Testis (tissue), 3 donors: ENCODE measurements around the gene ZGLP1. TPM values are rescaled to one million over a fixed set of nuclear protein-coding genes. Genes with fewer than 3 reads are reported as not detected.

Experiments used
- DNase-seq: peaks from one replicate; pipeline ENCODE4 v3.0.0-alpha.2; 2019
- H3K27ac ChIP-seq, 2 donors: fragments of 200-600 bp; sonication (generic); one replicate each; pipeline ENCODE4 v1.5.1; 2019
- H3K27me3 ChIP-seq: fragments of 200-600 bp; sonication (generic); one replicate; pipeline ENCODE4 v1.5.1; 2019
- H3K36me3 ChIP-seq: fragments of 200-600 bp; sonication (generic); one replicate; pipeline ENCODE4 v1.5.1; 2017; ENCODE audit warnings: low read depth; ENCODE audit errors: missing control alignments
- H3K4me1 ChIP-seq: fragments of 200-600 bp; sonication (generic); one replicate; pipeline ENCODE4 v1.5.1; 2019
- H3K4me3 ChIP-seq, 2 donors: fragments of 200-600 bp; sonication (generic); one replicate each; pipeline ENCODE4 v1.5.1; 2017 to 2019
- H3K9me3 ChIP-seq: fragments of 200-600 bp; sonication (generic); one replicate; pipeline ENCODE4 v1.5.1; 2017
- CTCF ChIP-seq, 3 experiments: fragments of 450-650 bp in 2 of 3; fragments of 200-600 bp in 1 of 3; sonication (generic) in 1 of 3; IDR thresholded peaks; one replicate each; pipeline ENCODE4 v1.5.1; 2016 to 2019; ENCODE audit warnings: antibody characterized with exemption in 3 of 3, mild to moderate bottlenecking in 2 of 3, moderate library complexity in 1 of 3
- POLR2A ChIP-seq: fragments of 450-650 bp; IDR thresholded peaks from one replicate; pipeline ENCODE4 v1.6.1; 2017; ENCODE audit warnings: antibody characterized with exemption, mild to moderate bottlenecking, moderate library complexity
- WGBS, 2 donors: methylation state at CpG; one replicate each; pipeline ENCODE4 v1.1.5; 2018; 5-methylcytosine and 5-hydroxymethylcytosine counted together
- intact Hi-C: fragments of 100-400 bp; cut with DNase I; formaldehyde crosslinking; loops from one replicate; pipeline ENCODE4 v1.15.1; 2023; ENCODE audit warnings: low total_unique reads
- polyA plus RNA-seq: library from polyadenylated mRNA; stranded (reverse); fragments of 350-450 nt; fragmentation: Illumina TruSeq; extraction: RNeasy Lipid Tissue Mini Kit (QIAGEN cat#74804); gene quantifications from one replicate; pipeline ENCODE4 v1.2.3, GENCODE V29; 2014; ENCODE audit warnings: low read depth, low replicate concordance; ENCODE audit not compliant: insufficient read depth
- total RNA-seq, 2 donors: library from RNA; depleted of rRNA; stranded (reverse); fragments of >200 nt; gene quantifications; one replicate each; pipeline ENCODE4 v1.2.3, GENCODE V29; 2016

ZGLP1 gene
- total and polyA plus RNA-seq, 3 donors from 2014 or later, result 10.5 to 22.1 (median 12.8) TPM

GRCh38 chr19:10277795-10278589 is 31.6 kb downstream of the ZGLP1 start:
- no peaks in the 10 kb centered on the region for H3K36me3 ChIP-seq
- H3K9me3 ChIP-seq, result no peaks in the 10 kb centered on the region
- no peaks in the 10 kb centered on the region for H3K4me1 ChIP-seq
- no peak overlapping the region for H3K4me3 ChIP-seq
- no peak for DNase-seq
- WGBS, 2 donors, result 91% methylated on average over 9 of the region's 9 CpGs
- no peak overlapping the region for H3K27ac ChIP-seq
- intact Hi-C loops, result no loop called here
- no peaks in the 10 kb centered on the region for H3K27me3 ChIP-seq
- TF ChIP-seq CTCF (IDR thresholded peaks at IDR 0.05) (no peak), POLR2A (no peak)

- TF ChIP-seq POLR2A, result no peak
- no peak for TF ChIP-seq CTCF (IDR thresholded peaks at IDR 0.05)
- intact Hi-C loops, result loop anchor here (5.0 kb wide), 1 partner anchor 43 kb away; the partner anchor contains the start of gene FDX2
- H3K36me3 ChIP-seq, result no peaks in the 10 kb centered on the region
- no peaks in the 10 kb centered on the region for H3K9me3 ChIP-seq
- DNase-seq, result no peak
- H3K27ac ChIP-seq, result no peak overlapping the region
- H3K4me1 ChIP-seq, result peaks cover 12% of the 10 kb centered on the region
- WGBS, 2 donors, result 89 to 95% methylated on average over 10 of the region's 10 CpGs
- H3K4me3 ChIP-seq, result no peak overlapping the region
- H3K27me3 ChIP-seq, result no peaks in the 10 kb centered on the region
These were observed 35.0 kb downstream of the ZGLP1 start for GRCh38 chr19:10274589-10274988.

- no peak for TF ChIP-seq POLR2A
- no peak for TF ChIP-seq CTCF (IDR thresholded peaks at IDR 0.05)
- H3K4me1 ChIP-seq, result peaks cover 13% of the 10 kb centered on the region
- H3K36me3 ChIP-seq, result no peaks in the 10 kb centered on the region
- intact Hi-C loops, result loop anchor here (5.0 kb wide), 1 partner anchor 46 kb away; the partner anchor contains the start of gene FDX2
- no peaks in the 10 kb centered on the region for H3K27me3 ChIP-seq
- 40 to 43% methylated on average over 8 to 12 of the region's 12 CpGs for WGBS, 2 donors
- H3K4me3 ChIP-seq, result peak overlapping the region; percentile 49 to 60
- no peaks in the 10 kb centered on the region for H3K9me3 ChIP-seq
- H3K27ac ChIP-seq, result peak overlapping the region in 1 of 2 donors; percentile 77
- no peak for DNase-seq
These were observed 38.0 kb downstream of the ZGLP1 start for GRCh38 chr19:10271543-10272086.

GRCh38 chr19:10270616-10271394 is 38.8 kb downstream of the ZGLP1 start, which contains the start of gene ICAM1:
TSS of gene ICAM1 (plus strand) at chr19:10271120. CDS start at chr19:10271160, 40 bp downstream.
- 4 to 5% methylated on average over 24 to 51 of the region's 51 CpGs for WGBS, 2 donors
- H3K9me3 ChIP-seq, result no peaks in the 10 kb centered on the region
- no peaks in the 10 kb centered on the region for H3K27me3 ChIP-seq
- H3K4me1 ChIP-seq, result peaks cover 13% of the 10 kb centered on the region
- intact Hi-C loops, result loop anchor here (5.0 kb wide), 1 partner anchor 46 kb away; the partner anchor contains the start of gene FDX2
- DNase-seq, result peak; percentile 78
- H3K36me3 ChIP-seq, result no peaks in the 10 kb centered on the region
- H3K4me3 ChIP-seq, result peak within 1 kb of the TSS; percentile 49 to 60
- peak within 1 kb of the TSS; percentile 76 to 77 for H3K27ac ChIP-seq
- TF ChIP-seq CTCF (IDR thresholded peaks at IDR 0.05) (no peak), POLR2A (no peak)
